Esophagus squamous epithelium (tissue), 4 donors: ENCODE data around the gene DOK5.

Experiments used
- CTCF ChIP-seq, 6 experiments: fragments of 450-650 bp in 4 of 6; fragments of 200-600 bp in 2 of 6; sonication (generic) in 2 of 6; IDR thresholded peaks; one replicate each; pipeline ENCODE4 v1.5.1; 2016 to 2019; ENCODE audit warnings: antibody characterized with exemption in 6 of 6, mild to moderate bottlenecking in 4 of 6, moderate library complexity in 4 of 6
- POLR2A ChIP-seq, 4 donors: fragments of 450-650 bp; IDR thresholded peaks; one replicate each; pipeline ENCODE4 v1.6.1; 2017; ENCODE audit warnings: antibody characterized with exemption in 4 of 4, mild to moderate bottlenecking in 4 of 4, moderate library complexity in 3 of 4

DNA sequence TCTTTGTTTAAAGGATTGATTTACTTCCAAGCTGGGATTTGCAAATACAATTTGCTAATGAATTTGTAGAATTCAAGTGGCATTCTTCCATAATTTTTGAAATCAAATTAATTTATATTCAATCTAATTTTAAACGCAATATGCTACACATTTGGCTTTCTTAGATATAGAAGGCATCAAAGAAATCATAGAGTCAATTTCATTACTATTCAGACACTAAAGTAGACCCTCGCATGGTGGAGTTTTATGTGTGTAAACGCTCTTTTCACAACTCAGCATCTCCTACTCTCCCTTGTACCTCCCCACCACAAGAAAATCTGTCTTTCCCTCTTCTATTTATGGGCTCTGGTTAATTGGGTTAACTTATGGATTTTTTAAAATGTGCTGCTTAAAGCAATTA lies 144.3 kb downstream of the DOK5 start:
- TF ChIP-seq CTCF (IDR thresholded peaks at IDR 0.05) (no peak), POLR2A (IDR thresholded peaks at IDR 0.05) (no peak)
